Measurements from ENCODE around the gene CACNA1D. TPM values are rescaled to one million over a fixed set of nuclear protein-coding genes. Genes with fewer than 3 reads are reported as not detected.

Gene CACNA1D
- total RNA-seq, 1 donor from 2014 or later: 6.3 TPM

DNA sequence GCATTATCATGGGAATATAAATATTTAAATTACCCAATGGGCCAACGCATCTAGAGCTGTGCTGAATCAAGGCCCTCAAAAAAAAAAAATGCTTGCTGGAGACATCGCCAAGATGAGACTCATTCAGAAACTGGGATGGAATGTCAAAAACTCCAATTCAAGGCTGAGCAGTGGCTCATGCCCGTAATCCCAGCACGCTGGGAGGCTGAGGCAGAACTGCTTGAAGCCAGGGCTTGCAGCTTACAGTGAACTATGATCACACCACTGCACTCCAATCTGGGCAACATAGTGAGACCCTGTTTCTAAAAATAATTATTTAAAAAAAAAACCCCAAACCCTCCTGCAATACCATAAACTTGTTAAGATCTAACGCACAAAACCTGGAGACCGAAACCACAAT, 3.1 kb upstream of the CACNA1D start:
- no peaks in the 10 kb centered on the region for H3K36me3 Mint-ChIP-seq (ENCODE audit: insufficient read depth)
- peaks cover 43% of the 10 kb centered on the region for H3K4me1 Mint-ChIP-seq (ENCODE audit: low read depth)
- no peak overlapping the region for H3K27ac Mint-ChIP-seq
- H3K9me3 Mint-ChIP-seq (ENCODE audit: low read depth): no peaks in the 10 kb centered on the region
- peaks cover 18% of the 10 kb centered on the region for H3K27me3 Mint-ChIP-seq
- no peak for DNase-seq (ENCODE audit: low spot score, unreplicated experiment)
- TF ChIP-seq, protein P1, sequence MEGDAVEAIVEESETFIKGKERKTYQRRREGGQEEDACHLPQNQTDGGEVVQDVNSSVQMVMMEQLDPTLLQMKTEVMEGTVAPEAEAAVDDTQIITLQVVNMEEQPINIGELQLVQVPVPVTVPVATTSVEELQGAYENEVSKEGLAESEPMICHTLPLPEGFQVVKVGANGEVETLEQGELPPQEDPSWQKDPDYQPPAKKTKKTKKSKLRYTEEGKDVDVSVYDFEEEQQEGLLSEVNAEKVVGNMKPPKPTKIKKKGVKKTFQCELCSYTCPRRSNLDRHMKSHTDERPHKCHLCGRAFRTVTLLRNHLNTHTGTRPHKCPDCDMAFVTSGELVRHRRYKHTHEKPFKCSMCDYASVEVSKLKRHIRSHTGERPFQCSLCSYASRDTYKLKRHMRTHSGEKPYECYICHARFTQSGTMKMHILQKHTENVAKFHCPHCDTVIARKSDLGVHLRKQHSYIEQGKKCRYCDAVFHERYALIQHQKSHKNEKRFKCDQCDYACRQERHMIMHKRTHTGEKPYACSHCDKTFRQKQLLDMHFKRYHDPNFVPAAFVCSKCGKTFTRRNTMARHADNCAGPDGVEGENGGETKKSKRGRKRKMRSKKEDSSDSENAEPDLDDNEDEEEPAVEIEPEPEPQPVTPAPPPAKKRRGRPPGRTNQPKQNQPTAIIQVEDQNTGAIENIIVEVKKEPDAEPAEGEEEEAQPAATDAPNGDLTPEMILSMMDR (IDR thresholded peaks at IDR 0.05; ENCODE audit: unreplicated experiment): no peak
- no peak overlapping the region for H3K4me3 Mint-ChIP-seq (ENCODE audit: low read depth)

DNA sequence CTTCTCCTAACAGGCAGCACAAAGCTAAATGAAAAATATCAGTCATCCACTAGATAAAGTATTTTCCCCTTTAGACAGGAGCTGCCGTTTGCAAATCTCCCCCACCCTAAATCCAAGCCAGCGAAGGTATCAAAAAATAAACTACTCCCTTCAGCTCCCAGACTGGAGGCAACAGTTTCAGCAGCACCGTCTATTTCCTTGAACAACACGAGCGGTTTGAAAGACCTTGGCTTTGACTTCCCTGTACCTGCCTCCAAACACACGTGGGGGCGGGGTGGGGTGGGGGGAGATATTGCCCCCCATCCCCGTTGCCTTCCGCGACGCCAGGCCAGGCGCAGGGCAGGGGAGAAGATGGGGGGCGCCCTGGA, 832 bp upstream of the CACNA1D start:
- Mint-ChIP-seq H3K27ac (peak overlapping the region; percentile 38), H3K4me1 (ENCODE audit: low read depth) (peaks cover 29% of the 10 kb centered on the region), H3K36me3 (ENCODE audit: insufficient read depth) (no peaks in the 10 kb centered on the region), H3K27me3 (peaks cover 41% of the 10 kb centered on the region), H3K9me3 (ENCODE audit: low read depth) (no peaks in the 10 kb centered on the region), H3K4me3 (ENCODE audit: low read depth) (peak overlapping the region; percentile 73)
- TF ChIP-seq, protein P1 (IDR thresholded peaks at IDR 0.05; ENCODE audit: unreplicated experiment): no peak
- DNase-seq (ENCODE audit: low spot score, unreplicated experiment): no peak

DNA sequence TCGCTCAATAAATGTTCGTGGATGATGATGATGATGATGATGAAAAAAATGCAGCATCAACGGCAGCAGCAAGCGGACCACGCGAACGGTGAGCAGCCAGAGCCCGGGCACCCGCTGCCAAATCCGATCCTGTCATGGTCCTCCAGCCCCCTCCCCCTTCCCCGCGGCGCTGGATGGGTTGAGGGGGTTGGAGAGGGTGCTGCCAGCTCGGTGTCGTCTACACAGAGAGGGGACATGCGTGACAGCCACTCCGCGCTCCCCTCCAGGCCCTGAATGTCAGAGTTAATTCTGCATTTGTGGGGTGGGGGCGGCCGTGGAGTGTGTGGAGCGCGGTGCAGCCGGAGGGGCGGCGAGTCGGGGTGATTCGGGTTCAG, 722 bp downstream of the CACNA1D start:
- Mint-ChIP-seq H3K4me3 (ENCODE audit: low read depth) (peak overlapping the region; percentile 68), H3K27ac (no peak overlapping the region), H3K36me3 (ENCODE audit: insufficient read depth) (no peaks in the 10 kb centered on the region), H3K4me1 (ENCODE audit: low read depth) (peaks cover 23% of the 10 kb centered on the region), H3K9me3 (ENCODE audit: low read depth) (no peaks in the 10 kb centered on the region), H3K27me3 (peaks cover 45% of the 10 kb centered on the region)
- TF ChIP-seq, protein P1 (IDR thresholded peaks at IDR 0.05; ENCODE audit: unreplicated experiment): no peak
- no peak for DNase-seq (ENCODE audit: low spot score, unreplicated experiment)

DNA sequence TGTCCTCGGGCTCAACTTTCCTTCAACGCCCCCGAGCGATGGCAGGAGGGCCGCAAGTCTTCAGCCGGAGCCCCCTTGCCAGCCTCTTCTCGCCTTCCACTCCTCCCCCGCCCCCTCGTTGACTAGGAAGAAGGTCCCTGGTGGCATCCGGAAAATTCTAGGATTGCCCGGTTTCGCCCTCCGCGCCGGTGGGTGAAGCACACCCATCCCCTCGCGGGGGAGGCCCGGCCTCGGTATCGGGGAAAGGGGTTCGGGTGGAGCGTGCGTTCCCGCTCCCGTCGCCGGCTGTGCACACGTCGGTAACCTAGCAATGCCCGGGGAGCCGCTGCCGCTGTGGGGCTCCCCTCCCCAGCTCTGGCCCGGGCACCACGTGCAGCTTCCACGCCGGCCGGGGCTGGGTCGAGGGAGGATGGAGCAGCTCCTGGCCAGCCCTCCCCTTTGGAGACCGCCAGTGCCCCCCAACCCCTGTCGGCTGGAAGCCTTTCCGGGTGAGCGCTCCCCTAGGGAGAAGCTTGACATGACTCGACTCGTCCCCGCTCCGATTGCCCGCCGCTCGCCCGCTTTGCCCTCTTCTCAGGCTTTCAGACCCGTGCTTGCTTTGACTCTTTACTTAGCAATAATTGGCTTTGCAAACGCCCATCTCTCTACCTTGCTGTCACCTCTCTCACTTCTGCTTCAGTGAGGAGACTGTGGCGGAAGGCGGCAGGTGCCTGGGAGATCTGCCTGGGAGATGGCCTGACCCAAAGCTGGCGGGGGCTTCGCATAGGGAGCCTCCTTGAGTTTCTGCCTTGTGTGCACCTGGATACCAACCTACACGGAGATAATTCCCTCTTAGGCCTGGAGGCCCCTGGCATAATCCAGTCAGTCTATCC, 1.3 kb downstream of the CACNA1D start:
- Mint-ChIP-seq H3K9me3 (ENCODE audit: low read depth) (no peaks in the 10 kb centered on the region), H3K4me1 (ENCODE audit: low read depth) (peaks cover 19% of the 10 kb centered on the region), H3K27me3 (peaks cover 45% of the 10 kb centered on the region), H3K27ac (no peak overlapping the region), H3K36me3 (ENCODE audit: insufficient read depth) (no peaks in the 10 kb centered on the region), H3K4me3 (ENCODE audit: low read depth) (peak overlapping the region; percentile 68)
- peak; percentile 23 for DNase-seq (ENCODE audit: low spot score, unreplicated experiment)
- TF ChIP-seq, protein P1 (IDR thresholded peaks at IDR 0.05; ENCODE audit: unreplicated experiment): no peak

DNA sequence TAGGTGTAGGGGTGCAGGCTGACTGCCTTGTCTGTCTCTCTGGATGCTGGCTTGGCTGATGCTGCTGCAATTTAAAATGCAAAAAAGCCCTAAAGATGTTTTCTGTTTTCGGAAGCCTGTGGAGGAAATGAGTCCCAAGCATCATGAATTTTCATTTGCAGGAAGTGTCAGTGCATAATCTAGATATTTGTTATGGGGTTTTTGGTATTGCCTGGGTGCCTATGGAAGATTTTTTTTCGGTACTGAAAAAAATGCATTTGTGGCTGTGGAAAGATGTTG, 1.9 kb downstream of the CACNA1D start:
- DNase-seq (ENCODE audit: low spot score, unreplicated experiment): no peak
- H3K27me3 Mint-ChIP-seq: peaks cover 45% of the 10 kb centered on the region
- H3K4me1 Mint-ChIP-seq (ENCODE audit: low read depth): peaks cover 25% of the 10 kb centered on the region
- H3K9me3 Mint-ChIP-seq (ENCODE audit: low read depth): no peaks in the 10 kb centered on the region
- no peaks in the 10 kb centered on the region for H3K36me3 Mint-ChIP-seq (ENCODE audit: insufficient read depth)
- H3K4me3 Mint-ChIP-seq (ENCODE audit: low read depth): peak overlapping the region; percentile 67
- TF ChIP-seq, protein P1 (IDR thresholded peaks at IDR 0.05; ENCODE audit: unreplicated experiment): no peak
- no peak overlapping the region for H3K27ac Mint-ChIP-seq

All from progenitor cell of endocrine pancreas (in vitro differentiated cells).